Gastroesophageal sphincter (tissue), 3 donors: Measurements from ENCODE around the gene TMEM106C.

Source experiments
- CTCF ChIP-seq, 4 experiments: fragments of 200-600 bp in 2 of 4; fragments of 450-650 bp in 2 of 4; sonication (generic) in 1 of 4; IDR thresholded peaks; one replicate each; pipeline ENCODE4 v1.5.1; 2017 to 2019; ENCODE audit warnings: antibody characterized with exemption in 4 of 4, mild to moderate bottlenecking in 2 of 4, moderate library complexity in 2 of 4
- EP300 ChIP-seq: sonication (generic); formaldehyde crosslinking; IDR thresholded peaks from one replicate; pipeline ENCODE4 v1.6.1; 2017; ENCODE audit warnings: antibody characterized with exemption, mild to moderate bottlenecking
- POLR2A ChIP-seq, 2 donors: fragments of 450-650 bp; IDR thresholded peaks; one replicate each; pipeline ENCODE4 v1.6.1; 2017; ENCODE audit warnings: antibody characterized with exemption in 2 of 2, mild to moderate bottlenecking in 2 of 2, moderate library complexity in 1 of 2
- POLR2AphosphoS5 ChIP-seq: sonication (generic); formaldehyde crosslinking; IDR thresholded peaks from one replicate; pipeline ENCODE4 v1.6.1; 2017; ENCODE audit warnings: antibody characterized with exemption

GRCh38 chr12:47963340-47964040 is at the start of gene TMEM106C:
- TF ChIP-seq CTCF (IDR thresholded peaks at IDR 0.05) (peak; percentile 90 to 99 (median 94)), POLR2AphosphoS5 (peak; percentile 49), EP300 (no peak), POLR2A (IDR thresholded peaks at IDR 0.05) (peak in 1 of 2 donors; percentile 12)
